PC-9 (cell line): ENCODE results near the gene WASL. TPM values are rescaled to one million over a fixed set of nuclear protein-coding genes. Genes with fewer than 3 reads are reported as not detected.
"Not testable (repeated sequence)": the region's sequence is repeated elsewhere in the genome, so short reads cannot be mapped to it uniquely, and the experiment has no call there.

Experiments
- BruUV-seq: library from RNA; stranded (reverse); fragments of 400-500 nt; replicated peaks from 2 replicates; lab custom pipeline; 2021; lab: Mats Ljungman, UMichigan
- CTCF ChIA-PET: fragments of 300-600 bp; sonication (Branson Sonifier 250); formaldehyde crosslinking; loops from one replicate; lab custom pipeline; 2022; ENCODE audit warnings: antibody characterized with exemption; lab: Charles Lee
- POLR2A ChIA-PET: fragments of 300-600 bp; sonication (Branson Sonifier 250); formaldehyde crosslinking; loops from one replicate; lab custom pipeline; 2022; ENCODE audit warnings: antibody characterized with exemption; ENCODE audit not compliant: unreplicated experiment; lab: Charles Lee
- DNase-seq, 2 experiments: peaks; one replicate each; pipeline versions ENCODE4 v3.0.0 to v3.0.0-alpha.2; 2015 to 2022; ENCODE audit warnings: mixed read lengths in 1 of 2
- H2AFZ ChIP-seq: fragments of 200-600 bp; sonication (generic); 2 replicates; pipeline ENCODE4 v1.8.1; 2017; ENCODE audit warnings: antibody characterized with exemption
- H3F3A ChIP-seq: fragments of 200-600 bp; sonication (generic); 2 replicates; pipeline ENCODE4 v1.8.1; 2017; ENCODE audit warnings: antibody characterized with exemption, mild to moderate bottlenecking, low read depth; ENCODE audit not compliant: insufficient read depth
- H3K27ac ChIP-seq: fragments of 200-600 bp; sonication (generic); 2 replicates; pipeline ENCODE4 v1.6.1; 2016; ENCODE audit warnings: mixed run types
- H3K27me3 ChIP-seq: fragments of 200-600 bp; sonication (generic); 2 replicates; pipeline ENCODE4 v1.6.1; 2016; ENCODE audit warnings: low read depth, mixed run types; ENCODE audit not compliant: insufficient read depth
- H3K36me3 ChIP-seq: fragments of 200-600 bp; sonication (generic); 2 replicates; pipeline ENCODE4 v1.6.1; 2016; ENCODE audit warnings: low read depth, mixed run types
- H3K4me1 ChIP-seq: fragments of 200-600 bp; sonication (generic); replicated peaks from 2 replicates; pipeline ENCODE4 v1.6.1; 2016; ENCODE audit warnings: mixed run types; ENCODE audit not compliant: insufficient read depth
- H3K4me2 ChIP-seq: fragments of 200-600 bp; sonication (generic); 2 replicates; pipeline ENCODE4 v1.6.1; 2017; ENCODE audit warnings: mixed run types
- H3K4me3 ChIP-seq: fragments of 200-600 bp; sonication (generic); 2 replicates; pipeline ENCODE4 v1.6.1; 2016; ENCODE audit warnings: mixed run types
- H3K79me2 ChIP-seq: fragments of 200-600 bp; sonication (generic); 2 replicates; pipeline ENCODE4 v1.6.1; 2017; ENCODE audit warnings: low read depth, mixed run types
- H3K9me2 ChIP-seq: fragments of 200-600 bp; sonication (generic); 2 replicates; pipeline ENCODE4 v1.8.1; 2017; ENCODE audit warnings: mild to moderate bottlenecking; ENCODE audit not compliant: insufficient read depth
- H3K9me3 ChIP-seq: fragments of 200-600 bp; sonication (generic); 2 replicates; pipeline ENCODE4 v1.8.1; 2016; ENCODE audit warnings: low read depth; ENCODE audit not compliant: insufficient read depth
- H4K20me1 ChIP-seq: fragments of 200-600 bp; sonication (generic); 2 replicates; pipeline ENCODE4 v1.8.1; 2017; ENCODE audit not compliant: insufficient read depth
- CTCF ChIP-seq: fragments of 200-600 bp; sonication (generic); conservative IDR thresholded peaks from 2 replicates; pipeline ENCODE4 v1.6.1; 2017; ENCODE audit warnings: mixed run types, antibody characterized with exemption, mild to moderate bottlenecking, moderate library complexity
- EZH2 ChIP-seq: fragments of 200-600 bp; sonication (generic); IDR thresholded peaks from 2 replicates; pipeline ENCODE4 v1.8.0; 2017; ENCODE audit warnings: antibody characterized with exemption, low read depth
- intact Hi-C: fragments of 100-400 bp; cut with micrococcal nuclease; formaldehyde crosslinking; loops from one replicate; pipeline ENCODE4 v1.10.0; 2022; ENCODE audit not compliant: unreplicated experiment
- total RNA-seq: library from RNA; stranded (reverse); gene quantifications from 2 replicates; pipeline ENCODE4 v1.2.3, GENCODE V29; 2021

The WASL gene
- total RNA-seq, 1 experiment from 2014 or later = 40.3 TPM

DNA sequence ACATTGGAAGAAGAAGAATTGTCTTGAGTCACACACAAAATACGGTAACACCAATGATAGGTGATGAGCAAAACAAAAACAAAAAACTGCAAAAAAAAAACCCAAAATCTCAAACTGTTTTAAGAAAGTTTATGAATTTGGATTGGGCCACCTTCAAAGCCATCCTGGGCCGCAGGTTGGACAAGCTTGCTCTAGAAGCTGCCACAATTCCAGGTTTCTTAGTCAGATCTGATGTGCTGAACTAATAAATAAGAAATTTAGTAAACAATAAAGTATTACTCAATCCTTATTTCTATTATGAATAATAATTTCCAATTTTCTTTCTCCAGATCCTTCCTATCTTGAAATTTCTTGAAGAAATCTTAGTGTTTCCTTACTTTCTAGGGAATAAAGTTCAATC is 10.0 kb downstream of the WASL start:
- Histone ChIP-seq H3K9me3 (0 out of 2 replicates have a peak, but pooled peaks cover 5% of the 10 kb centered on the region), H2AFZ (no peak overlapping the region), H3K4me1 (no peaks in the 10 kb centered on the region), H3K36me3 (no peaks in the 10 kb centered on the region), H3K79me2 (peaks cover 98% of the 10 kb centered on the region), H4K20me1 (0 out of 2 replicates have a peak, but pooled peaks cover 18% of the 10 kb centered on the region), H3K9me2 (no peaks in the 10 kb centered on the region), H3K27ac (no peak overlapping the region), H3K27me3 (no peaks in the 10 kb centered on the region), H3K4me3 (no peak overlapping the region), H3K4me2 (no peak overlapping the region), H3F3A (no peaks in the 10 kb centered on the region)
- no TSS peak for BruUV-seq
- intact Hi-C loops = no loop called here
- ChIA-PET CTCF (no interaction called here), POLR2A (no interaction called here)
- no peak for DNase-seq
- TF ChIP-seq EZH2 (no peak), CTCF (no peak)

GRCh38 chr7:123738356-123738755 is 10.4 kb downstream of the WASL start:
- Histone ChIP-seq H3K4me2 (no peak overlapping the region), H3F3A (no peaks in the 10 kb centered on the region), H3K9me3 (0 out of 2 replicates have a peak, but pooled peaks cover 5% of the 10 kb centered on the region), H3K27ac (no peak overlapping the region), H3K79me2 (peaks cover 98% of the 10 kb centered on the region), H3K27me3 (no peaks in the 10 kb centered on the region), H3K4me3 (no peak overlapping the region), H3K4me1 (no peaks in the 10 kb centered on the region), H3K36me3 (no peaks in the 10 kb centered on the region), H3K9me2 (no peaks in the 10 kb centered on the region), H4K20me1 (0 out of 2 replicates have a peak, but pooled peaks cover 18% of the 10 kb centered on the region), H2AFZ (no peak overlapping the region)
- BruUV-seq = no TSS peak
- no peak for TF ChIP-seq CTCF
- no peak for TF ChIP-seq EZH2
- ChIA-PET POLR2A (no interaction called here), CTCF (no interaction called here)
- DNase-seq = no peak
- intact Hi-C loops = no loop called here

GRCh38 chr7:123737168-123737674 is 11.6 kb downstream of the WASL start:
- H3K27me3 ChIP-seq, DNase-seq, H3K36me3 ChIP-seq, H3K9me3 ChIP-seq, H3K4me3 ChIP-seq, H3K9me2 ChIP-seq, H3K4me2 ChIP-seq, H2AFZ ChIP-seq, H3K4me1 ChIP-seq, H3K27ac ChIP-seq, POLR2A ChIA-PET, BruUV-seq, intact Hi-C loops, H3F3A ChIP-seq: not testable (repeated sequence)
- Histone ChIP-seq H4K20me1 (0 out of 2 replicates have a peak, but pooled peaks cover 12% of the 10 kb centered on the region), H3K79me2 (peaks cover 98% of the 10 kb centered on the region)
- CTCF ChIA-PET = interaction anchor here (0.6 kb wide), 2 partner anchors 113 to 130 kb away, joined by 3 to 4 read pairs; no protein-coding TSS in a partner anchor
